B cell (primary cell): ENCODE results near the gene UBA5. TPM values are rescaled to one million over a fixed set of nuclear protein-coding genes. Genes with fewer than 3 reads are reported as not detected.

Experiments
- ATAC-seq: fragments of 200-7000 bp; cut with Tn5 transposase; one replicate; pipeline ENCODE4 v1.10.0; 2021; ENCODE audit warnings: low read depth, mild to moderate bottlenecking, moderate number of reproducible peaks, moderate library complexity
- CTCF ChIA-PET: fragments of 350-600 bp; sonication (Branson Sonifier 250); formaldehyde crosslinking; loops from one replicate; lab custom pipeline; 2021; ENCODE audit warnings: antibody characterized with exemption, inconsistent platforms; lab: Charles Lee
- POLR2A ChIA-PET: fragments of 350-600 bp; sonication (Branson Sonifier 250); formaldehyde crosslinking; loops from one replicate; lab custom pipeline; 2021; ENCODE audit warnings: antibody characterized with exemption; lab: Charles Lee
- DNase-seq: peaks from one replicate; pipeline ENCODE4 v3.0.0; 2013
- H2AFZ ChIP-seq: 2 replicates; pipeline ENCODE4 v1.6.1; 2012; ENCODE audit warnings: mild to moderate bottlenecking, low read depth, low read length; ENCODE audit not compliant: insufficient read depth, poor library complexity, severe bottlenecking
- H3K27ac ChIP-seq, 2 donors: 1 replicate in 1 of 2; 2 replicates in 1 of 2; pipeline ENCODE4 v1.5.1; 2012 to 2013; ENCODE audit warnings: low read length in 2 of 2, mild to moderate bottlenecking in 2 of 2, moderate library complexity in 1 of 2
- H3K27me3 ChIP-seq, 4 experiments: fragments of 200-600 bp in 1 of 4; sonication (generic) in 1 of 4; replicated peaks in 1 of 4; 1 replicate in 2 of 4; 2 replicates in 2 of 4; pipeline versions ENCODE4 v1.6.1 to v1.7.0; 2013 to 2016; ENCODE audit warnings: low read length in 3 of 4, mild to moderate bottlenecking in 2 of 4, mixed read lengths in 1 of 4, moderate library complexity in 1 of 4; ENCODE audit not compliant: insufficient read depth in 4 of 4, control insufficient read depth in 3 of 4; ENCODE audit errors: control extremely low read depth in 1 of 4
- H3K36me3 ChIP-seq, 2 experiments: replicated peaks in 1 of 2; 1 replicate in 1 of 2; 2 replicates in 1 of 2; pipeline versions ENCODE4 v1.6.1 to v1.7.1; 2013; ENCODE audit warnings: low read length in 1 of 2; ENCODE audit not compliant: insufficient read depth in 2 of 2, control insufficient read depth in 1 of 2; ENCODE audit errors: control extremely low read depth in 1 of 2, extremely low read depth in 1 of 2
- H3K4me1 ChIP-seq, 2 donors: fragments of 200-600 bp in 1 of 2; sonication (generic) in 1 of 2; 1 replicate in 1 of 2; 2 replicates in 1 of 2; pipeline versions ENCODE4 v1.5.1 to v1.6.1; 2013 to 2017; ENCODE audit warnings: low read length in 2 of 2; ENCODE audit not compliant: control insufficient read depth in 2 of 2, insufficient read depth in 2 of 2
- H3K4me2 ChIP-seq: replicated peaks from 2 replicates; pipeline ENCODE3; 2012; ENCODE audit warnings: mild to moderate bottlenecking, low read depth, low read length; ENCODE audit not compliant: poor library complexity, severe bottlenecking
- H3K4me3 ChIP-seq, 5 experiments: fragments of 200-600 bp in 1 of 5; sonication (generic) in 1 of 5; 1 replicate in 3 of 5; 2 replicates in 2 of 5; pipeline versions ENCODE4 v1.5.1 to v1.7.0; 2011 to 2016; ENCODE audit warnings: low read length in 4 of 5, mild to moderate bottlenecking in 4 of 5, low read depth in 2 of 5, control low read depth in 1 of 5, moderate library complexity in 1 of 5; ENCODE audit not compliant: insufficient read depth in 1 of 5; ENCODE audit errors: control extremely low read depth in 1 of 5, extremely low read depth in 1 of 5
- H3K79me2 ChIP-seq: fragments of 200-600 bp; sonication (generic); one replicate; pipeline ENCODE4 v1.6.0; 2016; ENCODE audit warnings: low read length; ENCODE audit not compliant: control insufficient read depth, insufficient read depth
- H3K9ac ChIP-seq: fragments of 200-600 bp; sonication (generic); 2 replicates; pipeline ENCODE4 v1.6.1; 2017; ENCODE audit warnings: mild to moderate bottlenecking, low read length, moderate library complexity
- H3K9me3 ChIP-seq, 3 donors: one replicate each; pipeline versions ENCODE4 v1.6.1 to v1.7.1; 2013; ENCODE audit warnings: low read length in 2 of 3; ENCODE audit not compliant: control insufficient read depth in 2 of 3, insufficient read depth in 1 of 3; ENCODE audit errors: control extremely low read depth in 1 of 3
- H4K20me1 ChIP-seq: 2 replicates; pipeline ENCODE4 v1.6.0; 2012; ENCODE audit warnings: mild to moderate bottlenecking, low read length; ENCODE audit not compliant: insufficient read depth, control insufficient read depth, poor library complexity, severe bottlenecking
- H3K27ac Mint-ChIP-seq: one replicate; pipeline ENCODE4 v1.8.0; 2021; ENCODE audit warnings: mixed read lengths
- H3K27me3 Mint-ChIP-seq: one replicate; pipeline ENCODE4 v1.8.0; 2021; ENCODE audit warnings: mixed read lengths
- H3K4me1 Mint-ChIP-seq: one replicate; pipeline ENCODE4 v1.8.0; 2021; ENCODE audit warnings: mixed read lengths
- H3K4me3 Mint-ChIP-seq: one replicate; pipeline ENCODE4 v1.8.0; 2021; ENCODE audit warnings: mixed read lengths
- H3K9me3 Mint-ChIP-seq: one replicate; pipeline ENCODE4 v1.8.0; 2022; ENCODE audit warnings: mixed read lengths; ENCODE audit not compliant: insufficient read depth
- CTCF ChIP-seq: fragments of 200-600 bp; IDR thresholded peaks from one replicate; pipeline ENCODE4 v1.8.0; 2022; ENCODE audit warnings: antibody characterized with exemption, mild to moderate bottlenecking
- EZH2 ChIP-seq: IDR thresholded peaks from 2 replicates; pipeline ENCODE4 v1.6.1; 2012; ENCODE audit warnings: borderline replicate concordance, low read depth, mild to moderate bottlenecking, moderate library complexity, low read length; ENCODE audit not compliant: insufficient read depth, poor library complexity, severe bottlenecking
- WGBS: methylation state at CpG from one replicate; pipeline ENCODE4 v1.1.5; 2013; ENCODE audit warnings: missing lambda C conversion rate; ENCODE audit not compliant: insufficient coverage; 5-methylcytosine and 5-hydroxymethylcytosine counted together
- intact Hi-C: fragments of 100-400 bp; cut with micrococcal nuclease; formaldehyde crosslinking; loops from one replicate; pipeline ENCODE4 v1.10.0; 2022
- polyA plus RNA-seq: library from polyadenylated mRNA; depleted of rRNA; stranded (reverse); fragments of >200 nt; gene quantifications from 2 replicates; pipeline ENCODE4 v1.2.3, GENCODE V29; 2012
- total RNA-seq, 2 donors: library from RNA; stranded (reverse); fragments of 120-200 nt in 1 of 2; gene quantifications; 1 replicate in 1 of 2; 2 replicates in 1 of 2; pipeline versions ENCODE4 v1.2.3 to v1.2.4, GENCODE V29; 2013 to 2022

The UBA5 gene
- total and polyA plus RNA-seq, 2 donors (not counting 1 experiment from before 2014, with no cell fraction given) = 17.4 to 41.0 TPM

GRCh38 chr3:132623646-132624045 lies 36.5 kb upstream of the UBA5 start:
- CTCF ChIA-PET = interaction anchor here (1.4 kb wide), 1 partner anchor 18 kb away, joined by 5 read pairs; no protein-coding TSS in a partner anchor
- intact Hi-C loops = no loop called here
- Mint-ChIP-seq H3K27ac (no peak overlapping the region), H3K4me3 (no peak overlapping the region), H3K27me3 (no peaks in the 10 kb centered on the region), H3K9me3 (no peaks in the 10 kb centered on the region), H3K4me1 (peaks cover 9% of the 10 kb centered on the region)
- DNase-seq = no peak
- Histone ChIP-seq H3K36me3 (peaks cover 0 to 12% of the 10 kb centered on the region in 2 experiments), H3K4me2 (no peak overlapping the region), H3K9ac (no peak overlapping the region), H3K79me2 (no peaks in the 10 kb centered on the region), H3K4me1 (no peaks in the 10 kb centered on the region), H2AFZ (no peak overlapping the region), H4K20me1 (no peaks in the 10 kb centered on the region), H3K27ac (no peak overlapping the region), H3K4me3 (no peak overlapping the region), H3K27me3 (no peaks in the 10 kb centered on the region), H3K9me3 (no peaks in the 10 kb centered on the region)
- TF ChIP-seq CTCF (no peak), EZH2 (no peak)
- WGBS = no CpG with 5 or more reads among the region's 1 CpG
- POLR2A ChIA-PET = no interaction called here
- ATAC-seq = no peak

DNA sequence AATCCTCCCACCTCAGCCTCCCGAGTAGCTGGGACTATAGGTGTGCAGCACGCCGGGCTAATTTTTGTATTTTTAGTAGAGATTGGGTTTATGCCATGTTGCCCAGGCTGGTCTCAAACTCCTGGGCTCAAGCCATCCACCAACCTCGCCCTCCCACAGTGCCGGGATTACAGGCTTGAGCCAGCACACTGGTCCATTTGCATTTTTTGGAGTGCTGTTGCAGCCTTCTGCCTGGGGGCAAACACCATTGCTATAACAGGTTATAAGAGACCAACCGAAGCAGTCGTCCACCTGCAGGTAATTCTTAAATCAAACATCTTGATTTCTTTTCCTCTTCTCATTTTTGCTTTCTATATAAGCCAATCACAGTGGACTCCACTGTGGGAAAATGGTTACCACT lies 35.3 kb upstream of the UBA5 start:
- Mint-ChIP-seq H3K27me3 (no peaks in the 10 kb centered on the region), H3K4me1 (peaks cover 9% of the 10 kb centered on the region), H3K4me3 (no peak overlapping the region), H3K9me3 (no peaks in the 10 kb centered on the region), H3K27ac (no peak overlapping the region)
- ATAC-seq (no peak), DNase-seq (no peak)
- Histone ChIP-seq H3K79me2 (no peaks in the 10 kb centered on the region), H3K36me3 (peaks cover 0 to 10% of the 10 kb centered on the region in 2 experiments), H3K27me3 (no peaks in the 10 kb centered on the region), H3K9me3 (no peaks in the 10 kb centered on the region), H3K4me1 (no peaks in the 10 kb centered on the region), H3K4me2 (no peak overlapping the region), H3K4me3 (no peak overlapping the region), H4K20me1 (no peaks in the 10 kb centered on the region), H3K27ac (no peak overlapping the region), H3K9ac (no peak overlapping the region), H2AFZ (no peak overlapping the region)
- 93% methylated on average over 2 of the region's 7 CpGs for WGBS
- ChIA-PET POLR2A (no interaction called here), CTCF (no interaction called here)
- TF ChIP-seq EZH2 (no peak), CTCF (no peak)
- intact Hi-C loops = no loop called here
